ENCODE measurements around the gene ZFP30. TPM values are rescaled to one million over a fixed set of nuclear protein-coding genes. Genes with fewer than 3 reads are reported as not detected.
A peak's percentile ranks its signal among the peaks of the same experiment; 100 is the strongest.

The ZFP30 gene
- total and polyA plus RNA-seq, 2 of the 13 experiments (the other 11 are each of a cell fraction or from before 2014, with no cell fraction given): 3.4 to 19.2 TPM

GRCh38 chr19:37691881-37692504 is 36.7 kb upstream of the ZFP30 start (continued):
- TF ChIP-seq ZNF576 (CRISPR knock-in tag; IDR thresholded peaks at IDR 0.05): no peak
- peak; percentile 15; the same call in 1 of the 3 replicates for TF ChIP-seq MXI1 (IDR thresholded peaks at IDR 0.05; ENCODE audit: borderline replicate concordance, low read depth, low read length)
- TF ChIP-seq KLF9 (CRISPR knock-in tag; IDR thresholded peaks at IDR 0.05; ENCODE audit: low read depth): 0 out of 2 replicates have a peak, but pooled peaks have one; percentile 26
- no peak for TF ChIP-seq AFF4 (CRISPR knock-in tag; IDR thresholded peaks at IDR 0.05)
- TF ChIP-seq ZNF746 (CRISPR knock-in tag; IDR thresholded peaks at IDR 0.05): peak; percentile 59; the same call in 1 of the 2 replicates
- TF ChIP-seq RAD51 (IDR thresholded peaks at IDR 0.05; ENCODE audit: borderline replicate concordance): no peak
- no peak for TF ChIP-seq HNF4G (IDR thresholded peaks at IDR 0.05; ENCODE audit: borderline replicate concordance, low read depth, low read length)
- TF ChIP-seq HNF4G (CRISPR knock-in tag; IDR thresholded peaks at IDR 0.05; ENCODE audit: borderline replicate concordance, low read depth): peak; percentile 80; the same call in 1 of the 2 replicates
- no peak for TF ChIP-seq ZBTB33 (CRISPR knock-in tag; IDR thresholded peaks at IDR 0.05)
- peak; percentile 41; the same call in 1 of the 2 replicates for TF ChIP-seq NR0B2 (CRISPR knock-in tag; IDR thresholded peaks at IDR 0.05)
- no peak for TF ChIP-seq KLF12 (CRISPR knock-in tag; IDR thresholded peaks at IDR 0.05; ENCODE audit: borderline replicate concordance)
- TF ChIP-seq ZNF431 (CRISPR knock-in tag; IDR thresholded peaks at IDR 0.05; ENCODE audit: borderline replicate concordance, low read depth): peak; percentile 39; the same call in 1 of the 2 replicates
- TF ChIP-seq PRPF4 (IDR thresholded peaks at IDR 0.05; ENCODE audit: low read depth, low read length, poor library complexity, severe bottlenecking): no peak
- peak; percentile 59 for TF ChIP-seq SP4 (CRISPR knock-in tag; IDR thresholded peaks at IDR 0.05)
- TF ChIP-seq DBP (CRISPR knock-in tag; IDR thresholded peaks at IDR 0.05; ENCODE audit: not compliant biosample characterization): no peak
- TF ChIP-seq ZNF687 (CRISPR knock-in tag; IDR thresholded peaks at IDR 0.05): peak; percentile 98
- TF ChIP-seq ZNF782 (CRISPR knock-in tag; IDR thresholded peaks at IDR 0.05; ENCODE audit: borderline replicate concordance): no peak
